CD14-positive monocyte (primary cell): Measurements from ENCODE around the gene POLL. TPM values are rescaled to one million over a fixed set of nuclear protein-coding genes. Genes with fewer than 3 reads are reported as not detected.

Experiments used
- DNase-seq, 3 donors: peaks; one replicate each; pipeline ENCODE4 v3.0.0-alpha.2; 2011 to 2022
- H2AFZ ChIP-seq: 2 replicates; pipeline ENCODE4 v1.6.0; 2012; ENCODE audit warnings: mild to moderate bottlenecking, low read depth, low read length, inconsistent platforms; ENCODE audit not compliant: insufficient read depth, poor library complexity, severe bottlenecking
- H3K27ac ChIP-seq, 2 donors: 1 replicate in 1 of 2; 2 replicates in 1 of 2; pipeline ENCODE4 v1.5.1; 2012 to 2013; ENCODE audit warnings: low read length in 2 of 2, control low read depth in 1 of 2, inconsistent platforms in 1 of 2, low read depth in 1 of 2, mild to moderate bottlenecking in 1 of 2
- H3K27me3 ChIP-seq, 2 donors: one replicate each; pipeline versions ENCODE4 v1.6.0 to v1.6.1; 2011 to 2013; ENCODE audit warnings: low read length in 2 of 2; ENCODE audit not compliant: control insufficient read depth in 2 of 2, insufficient read depth in 2 of 2
- H3K36me3 ChIP-seq, 2 donors: replicated peaks in 1 of 2; 1 replicate in 1 of 2; 2 replicates in 1 of 2; pipeline versions ENCODE4 v1.5.1 to v1.6.1; 2012 to 2013; ENCODE audit warnings: low read length in 2 of 2, control low read depth in 1 of 2, inconsistent platforms in 1 of 2, mild to moderate bottlenecking in 1 of 2; ENCODE audit not compliant: insufficient read depth in 2 of 2, control insufficient read depth in 1 of 2
- H3K4me1 ChIP-seq, 2 donors: 1 replicate in 1 of 2; 2 replicates in 1 of 2; pipeline versions ENCODE4 v1.5.1 to v1.6.1; 2012 to 2013; ENCODE audit warnings: low read length in 2 of 2, control low read depth in 1 of 2, inconsistent platforms in 1 of 2, mild to moderate bottlenecking in 1 of 2, moderate library complexity in 1 of 2; ENCODE audit not compliant: insufficient read depth in 2 of 2, control insufficient read depth in 1 of 2
- H3K4me2 ChIP-seq: replicated peaks from 2 replicates; pipeline ENCODE3; 2012; ENCODE audit warnings: low read length, moderate library complexity, mild to moderate bottlenecking; ENCODE audit not compliant: poor library complexity, severe bottlenecking; ENCODE audit errors: extremely low read depth
- H3K4me3 ChIP-seq, 3 experiments: fragments of 200-600 bp in 1 of 3; sonication (generic) in 1 of 3; replicated peaks in 1 of 3; 1 replicate in 2 of 3; 2 replicates in 1 of 3; pipeline ENCODE4 v1.5.1; 2011 to 2013; ENCODE audit warnings: low read length in 3 of 3, mild to moderate bottlenecking in 3 of 3, control low read depth in 2 of 3, low read depth in 2 of 3, inconsistent platforms in 1 of 3, moderate library complexity in 1 of 3
- H3K79me2 ChIP-seq: 2 replicates; pipeline ENCODE4 v1.6.0; 2012; ENCODE audit warnings: mild to moderate bottlenecking, control low read depth, inconsistent platforms, low read length, moderate library complexity; ENCODE audit not compliant: insufficient read depth
- H3K9ac ChIP-seq: 2 replicates; pipeline ENCODE4 v1.6.0; 2017; ENCODE audit warnings: low read length, mild to moderate bottlenecking; ENCODE audit not compliant: insufficient read depth, poor library complexity, severe bottlenecking
- H3K9me3 ChIP-seq, 2 donors: replicated peaks in 1 of 2; 1 replicate in 1 of 2; 2 replicates in 1 of 2; pipeline versions ENCODE4 v1.5.1 to v1.6.1; 2012 to 2013; ENCODE audit warnings: low read length in 2 of 2, control low read depth in 1 of 2; ENCODE audit not compliant: control insufficient read depth in 1 of 2, insufficient read depth in 1 of 2
- H4K20me1 ChIP-seq: 2 replicates; pipeline ENCODE4 v1.6.0; 2012; ENCODE audit warnings: mild to moderate bottlenecking, low read length, control low read depth, moderate library complexity; ENCODE audit not compliant: insufficient read depth
- H3K27ac Mint-ChIP-seq, 7 donors: one replicate each; pipeline ENCODE4 v1.8.0; 2020; ENCODE audit warnings: mild to moderate bottlenecking in 7 of 7, mixed read lengths in 7 of 7, moderate library complexity in 6 of 7, inconsistent platforms in 2 of 7
- H3K27me3 Mint-ChIP-seq, 3 donors: one replicate each; pipeline ENCODE4 v1.8.0; 2021 to 2022; ENCODE audit warnings: low read depth in 3 of 3, mild to moderate bottlenecking in 3 of 3, mixed read lengths in 3 of 3, moderate library complexity in 3 of 3, inconsistent platforms in 1 of 3
- H3K36me3 Mint-ChIP-seq, 2 donors: one replicate each; pipeline ENCODE4 v1.8.0; 2020; ENCODE audit warnings: mixed read lengths in 2 of 2, inconsistent platforms in 1 of 2, mild to moderate bottlenecking in 1 of 2
- H3K4me1 Mint-ChIP-seq: one replicate; pipeline ENCODE4 v1.8.0; 2020; ENCODE audit warnings: mild to moderate bottlenecking, mixed read lengths
- H3K4me3 Mint-ChIP-seq, 2 donors: one replicate each; pipeline ENCODE4 v1.8.0; 2020; ENCODE audit warnings: mild to moderate bottlenecking in 2 of 2, mixed read lengths in 2 of 2, moderate library complexity in 1 of 2
- H3K9me3 Mint-ChIP-seq, 7 donors: one replicate each; pipeline ENCODE4 v1.8.0; 2020 to 2022; ENCODE audit warnings: mixed read lengths in 7 of 7, mild to moderate bottlenecking in 6 of 7, moderate library complexity in 6 of 7, inconsistent platforms in 2 of 7
- WGBS: methylation state at CpG from one replicate; pipeline ENCODE4 v1.1.5; 2013; ENCODE audit warnings: missing lambda C conversion rate; ENCODE audit not compliant: insufficient coverage; 5-methylcytosine and 5-hydroxymethylcytosine counted together
- intact Hi-C, 2 donors: fragments of 100-400 bp; cut with micrococcal nuclease; formaldehyde crosslinking; loops; one replicate each; pipeline versions ENCODE4 v1.15.0 to v1.15.1; 2023
- polyA plus RNA-seq, 3 donors: library from polyadenylated mRNA; depleted of rRNA in 1 of 3; unstranded in 2 of 3; stranded (reverse) in 1 of 3; fragments of 300-500 nt in 2 of 3; fragments of >200 nt in 1 of 3; fragmentation: Illumina TruSeq in 2 of 3; gene quantifications; 1 replicate in 2 of 3; 2 replicates in 1 of 3; pipeline ENCODE4 v1.2.3, GENCODE V29; 2012 to 2021
- TF ChIP-seq, protein P1 (sequence below): fragments of 200-600 bp; IDR thresholded peaks from one replicate; pipeline ENCODE4 v1.8.0; 2022; ENCODE audit warnings: antibody characterized with exemption, mild to moderate bottlenecking

The POLL gene
- polyA plus RNA-seq, 3 donors = 9.9 to 37.0 (median 10.6) TPM

DNA sequence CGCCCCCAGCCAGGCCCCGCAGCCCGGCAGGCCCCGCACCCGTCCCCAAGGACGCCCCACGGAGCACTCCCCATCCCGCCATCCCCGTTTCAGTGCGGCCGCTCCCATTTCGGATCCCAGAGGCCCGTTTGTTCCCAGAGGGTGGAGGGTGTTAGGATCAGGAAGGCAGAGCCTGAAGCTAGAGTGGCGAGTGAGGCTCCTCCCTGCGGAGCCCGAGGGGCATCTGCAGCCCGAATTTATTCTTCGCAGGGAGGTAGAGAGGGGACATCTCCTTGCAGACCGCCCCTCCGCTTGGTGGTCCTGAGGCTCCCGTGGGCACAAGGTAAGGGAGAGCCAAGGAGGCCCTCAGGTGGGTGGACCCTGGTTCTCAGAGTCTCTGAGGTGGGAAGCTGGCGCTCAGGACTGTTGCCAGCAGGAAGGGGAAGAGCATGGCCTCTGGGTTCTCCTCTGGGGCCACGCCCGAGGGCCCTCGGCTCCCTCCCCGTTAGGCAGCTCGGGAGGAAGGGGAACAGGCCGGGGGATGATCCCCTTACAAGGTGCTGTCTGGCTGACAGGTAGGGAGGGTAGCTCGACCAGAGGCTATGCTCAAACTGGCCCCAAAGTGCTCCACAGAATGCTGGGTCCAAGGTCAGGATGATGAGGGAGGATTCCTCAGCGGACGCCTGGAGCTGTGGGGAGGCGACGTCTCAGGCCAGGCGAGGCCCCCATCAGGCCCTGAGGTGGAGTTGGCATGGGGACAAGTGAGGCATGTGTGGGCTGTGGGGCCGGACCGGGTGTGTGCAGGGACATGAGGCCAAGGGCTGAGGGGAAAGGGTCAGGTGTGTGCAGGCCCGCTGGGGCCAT, 17.4 kb downstream of the POLL start:
- H3K9ac ChIP-seq = peak overlapping the region; percentile 73
- intact Hi-C loops = loop anchor here (5.0 kb wide), 2 partner anchors 298 to 358 kb away; no protein-coding TSS in a partner anchor
- H3K27me3 ChIP-seq = peaks cover 34 to 43% of the 10 kb centered on the region in 2 donors

More for the DNA sequence above, 17.4 kb downstream of the POLL start:
- peak; percentile 36 to 44 (median 36) for DNase-seq
- peak overlapping the region in 1 of 2 donors; percentile 68 for H3K27ac ChIP-seq
- peak overlapping the region; percentile 86 to 91 for H3K4me3 Mint-ChIP-seq
- H3K4me1 ChIP-seq = peaks cover 17 to 25% of the 10 kb centered on the region in 2 donors
- peak overlapping the region; percentile 67 to 96 (median 78) for H3K4me3 ChIP-seq
- H3K27me3 Mint-ChIP-seq = peaks cover 43 to 47% (median 45%) of the 10 kb centered on the region in 3 donors
- no peaks in the 10 kb centered on the region for H4K20me1 ChIP-seq
- peak overlapping the region; percentile 99 for H3K4me2 ChIP-seq
- 12% methylated on average over 25 of the region's 37 CpGs for WGBS
- TF ChIP-seq, protein P1, sequence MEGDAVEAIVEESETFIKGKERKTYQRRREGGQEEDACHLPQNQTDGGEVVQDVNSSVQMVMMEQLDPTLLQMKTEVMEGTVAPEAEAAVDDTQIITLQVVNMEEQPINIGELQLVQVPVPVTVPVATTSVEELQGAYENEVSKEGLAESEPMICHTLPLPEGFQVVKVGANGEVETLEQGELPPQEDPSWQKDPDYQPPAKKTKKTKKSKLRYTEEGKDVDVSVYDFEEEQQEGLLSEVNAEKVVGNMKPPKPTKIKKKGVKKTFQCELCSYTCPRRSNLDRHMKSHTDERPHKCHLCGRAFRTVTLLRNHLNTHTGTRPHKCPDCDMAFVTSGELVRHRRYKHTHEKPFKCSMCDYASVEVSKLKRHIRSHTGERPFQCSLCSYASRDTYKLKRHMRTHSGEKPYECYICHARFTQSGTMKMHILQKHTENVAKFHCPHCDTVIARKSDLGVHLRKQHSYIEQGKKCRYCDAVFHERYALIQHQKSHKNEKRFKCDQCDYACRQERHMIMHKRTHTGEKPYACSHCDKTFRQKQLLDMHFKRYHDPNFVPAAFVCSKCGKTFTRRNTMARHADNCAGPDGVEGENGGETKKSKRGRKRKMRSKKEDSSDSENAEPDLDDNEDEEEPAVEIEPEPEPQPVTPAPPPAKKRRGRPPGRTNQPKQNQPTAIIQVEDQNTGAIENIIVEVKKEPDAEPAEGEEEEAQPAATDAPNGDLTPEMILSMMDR = peak; percentile 60
- no peaks in the 10 kb centered on the region for H3K79me2 ChIP-seq
- H3K36me3 ChIP-seq = no peaks in the 10 kb centered on the region
- H3K36me3 Mint-ChIP-seq = peaks cover 2 to 5% of the 10 kb centered on the region in 2 donors
- H3K27ac Mint-ChIP-seq = peak overlapping the region in 4 of 7 donors; percentile 19 to 54 (median 44)
- peaks cover 22% of the 10 kb centered on the region for H3K4me1 Mint-ChIP-seq
- peaks cover 10 to 11% of the 10 kb centered on the region in 2 donors for H3K9me3 ChIP-seq
- H2AFZ ChIP-seq = peak overlapping the region; percentile 99
- peaks cover 0 to 13% (median 6%) of the 10 kb centered on the region in 7 donors for H3K9me3 Mint-ChIP-seq
